ENCODE results near the gene OR1E2.

OR1E2 gene

DNA sequence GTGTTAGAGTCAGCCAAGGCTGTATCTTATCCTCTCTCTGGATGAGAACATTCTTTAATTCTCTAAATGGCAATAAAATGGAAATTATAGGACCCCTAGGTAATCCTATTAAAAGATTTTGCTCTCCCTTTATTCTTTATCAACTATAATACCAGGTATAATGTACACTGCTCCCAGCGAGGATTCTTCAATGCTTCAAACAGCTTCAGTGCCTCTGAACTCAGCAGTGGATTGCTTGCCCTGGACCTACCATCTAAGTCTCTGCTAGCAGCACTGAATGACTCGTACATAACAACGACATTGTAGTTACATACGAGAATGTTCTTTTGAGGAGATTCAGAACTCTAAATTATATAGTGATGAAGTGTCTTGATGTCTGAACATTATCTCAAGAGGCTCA is 43.9 kb downstream of the OR1E2 start:
- no peak for DNase-seq (ENCODE audit: insufficient read length)
- FAIRE-seq: no peak
- no peak for TF ChIP-seq TAF1 (IDR thresholded peaks at IDR 0.05; ENCODE audit: borderline replicate concordance, low read depth, low read length)
- TF ChIP-seq POLR2AphosphoS5 (IDR thresholded peaks at IDR 0.05; ENCODE audit: low read depth, low read length): no peak
- TF ChIP-seq POLR2A (IDR thresholded peaks at IDR 0.05; ENCODE audit: low read depth, low read length): no peak

GRCh38 chr17:3385869-3386816 is 47.5 kb downstream of the OR1E2 start, which contains the start of gene OR3A2:
Gene OR3A2, minus strand, starts transcription at chr17:3386308.
- TF ChIP-seq POLR2A (IDR thresholded peaks at IDR 0.05; ENCODE audit: low read depth, low read length) (no peak), TAF1 (IDR thresholded peaks at IDR 0.05; ENCODE audit: borderline replicate concordance, low read depth, low read length) (no peak), POLR2AphosphoS5 (IDR thresholded peaks at IDR 0.05; ENCODE audit: low read depth, low read length) (no peak)
- FAIRE-seq (no peak), DNase-seq (ENCODE audit: insufficient read length) (no peak)

Measured in GM12892 (cell line).